OCI-LY7 (cell line): ENCODE data around the gene TSTD1. TPM values are rescaled to one million over a fixed set of nuclear protein-coding genes. Genes with fewer than 3 reads are reported as not detected.

ENCODE experiments used
- BruUV-seq: library from RNA; stranded (reverse); fragments of 400-500 nt; replicated peaks from 2 replicates; lab custom pipeline; 2021; lab: Mats Ljungman, UMichigan
- CTCF ChIA-PET: fragments of 300-600 bp; sonication (Branson Sonifier 250); formaldehyde crosslinking; loops from one replicate; lab custom pipeline; 2022; ENCODE audit warnings: antibody characterized with exemption; ENCODE audit not compliant: unreplicated experiment; lab: Charles Lee
- POLR2A ChIA-PET: fragments of 300-600 bp; sonication (Branson Sonifier 250); formaldehyde crosslinking; loops from one replicate; lab custom pipeline; 2022; ENCODE audit warnings: antibody characterized with exemption; lab: Charles Lee
- DNase-seq: peaks from one replicate; pipeline ENCODE4 v3.0.0-alpha.2; 2015; ENCODE audit warnings: low spot score
- H2AFZ ChIP-seq: fragments of 200-600 bp; sonication (generic), shearing (Covaris generic); 2 replicates; pipeline ENCODE4 v1.6.1; 2014; ENCODE audit warnings: mild to moderate bottlenecking, antibody characterized with exemption, low read length, moderate library complexity
- H3K27ac ChIP-seq: fragments of 200-600 bp; sonication (generic); 2 replicates; pipeline ENCODE4 v1.5.1; 2014; ENCODE audit warnings: mixed run types, low read depth, mild to moderate bottlenecking, moderate library complexity, low read length, inconsistent platforms; ENCODE audit not compliant: poor library complexity, severe bottlenecking
- H3K36me3 ChIP-seq: fragments of 200-600 bp; sonication (generic); 2 replicates; pipeline ENCODE4 v1.6.1; 2014; ENCODE audit warnings: mild to moderate bottlenecking, antibody characterized with exemption, low read length, moderate library complexity, mixed read lengths; ENCODE audit not compliant: insufficient read depth
- H3K4me1 ChIP-seq: fragments of 200-600 bp; sonication (generic); 2 replicates; pipeline ENCODE4 v1.5.1; 2014; ENCODE audit warnings: mild to moderate bottlenecking, low read length; ENCODE audit not compliant: insufficient read depth, poor library complexity, severe bottlenecking
- H3K4me2 ChIP-seq: fragments of 200-600 bp; sonication (generic); 2 replicates; pipeline ENCODE4 v1.6.1; 2014; ENCODE audit warnings: mild to moderate bottlenecking, low read length
- H3K4me3 ChIP-seq: fragments of 200-600 bp; sonication (generic); 2 replicates; pipeline ENCODE4 v1.5.1; 2014; ENCODE audit warnings: mild to moderate bottlenecking, low read depth, low read length; ENCODE audit not compliant: poor library complexity, severe bottlenecking
- H3K79me2 ChIP-seq: fragments of 200-600 bp; sonication (generic); 2 replicates; pipeline ENCODE4 v1.6.1; 2016; ENCODE audit warnings: low read depth, mild to moderate bottlenecking, low read length, moderate library complexity, mixed read lengths; ENCODE audit not compliant: insufficient read depth
- H3K9me2 ChIP-seq: fragments of 200-600 bp; sonication (generic); 2 replicates; pipeline ENCODE4 v1.6.1; 2016; ENCODE audit warnings: mild to moderate bottlenecking, low read length, mixed read lengths; ENCODE audit not compliant: insufficient read depth
- H3K9me3 ChIP-seq: fragments of 200-600 bp; sonication (generic); 2 replicates; pipeline ENCODE4 v1.6.1; 2014; ENCODE audit warnings: mild to moderate bottlenecking, mixed run types, low read length, mixed read lengths
- H4K20me1 ChIP-seq: fragments of 200-600 bp; sonication (generic); 2 replicates; pipeline ENCODE4 v1.6.1; 2014; ENCODE audit warnings: mild to moderate bottlenecking, antibody characterized with exemption, low read length, moderate library complexity, mixed read lengths; ENCODE audit not compliant: insufficient read depth
- CTCF ChIP-seq: fragments of 200-600 bp; sonication (generic); conservative IDR thresholded peaks from 2 replicates; pipeline ENCODE4 v1.5.1; 2014; ENCODE audit warnings: mild to moderate bottlenecking, antibody characterized with exemption, low read length, moderate library complexity, mixed read lengths
- EZH2phosphoT487 ChIP-seq: fragments of 200-600 bp; sonication (generic); IDR thresholded peaks from 2 replicates; pipeline ENCODE4 v1.6.1; 2018; ENCODE audit warnings: low read depth, borderline replicate concordance, mild to moderate bottlenecking, mixed run types, antibody characterized with exemption, low read length, moderate library complexity, mixed read lengths
- intact Hi-C: fragments of 100-400 bp; cut with micrococcal nuclease; formaldehyde crosslinking; loops from one replicate; pipeline ENCODE4 v1.10.0; 2022; ENCODE audit not compliant: unreplicated experiment
- total RNA-seq, 2 experiments: library from RNA; depleted of rRNA in 1 of 2; stranded (reverse); fragments of >200 nt in 1 of 2; shearing (Covaris generic) in 1 of 2; gene quantifications; 2 replicates each; pipeline ENCODE4 v1.2.3, GENCODE V29; 2014 to 2022

Gene TSTD1
- total RNA-seq, 2 experiments from 2014 or later: 73.4 to 164 TPM

GRCh38 chr1:161071886-161072371 is 33.2 kb upstream of the TSTD1 start:
- no TSS peak for BruUV-seq
- Histone ChIP-seq H3K79me2 (peaks cover 28% of the 10 kb centered on the region), H3K4me1 (peaks cover 26% of the 10 kb centered on the region), H3K4me3 (no peak overlapping the region), H3K9me3 (no peaks in the 10 kb centered on the region), H4K20me1 (peaks cover 6% of the 10 kb centered on the region; the same call in 1 of the 2 replicates), H3K4me2 (no peak overlapping the region), H3K36me3 (peaks cover 8% of the 10 kb centered on the region), H2AFZ (no peak overlapping the region), H3K9me2 (no peaks in the 10 kb centered on the region), H3K27ac (no peak overlapping the region)
- POLR2A ChIA-PET: interaction anchor here (0.6 to 1.2 kb wide), 3 partner anchors 13 to 1422 kb away, joined by 3 to 5 read pairs (median 4); no protein-coding TSS in a partner anchor
- CTCF ChIA-PET: interaction anchor here (0.8 to 1.1 kb wide), 2 partner anchors 65 to 74 kb away, joined by 3 read pairs; no protein-coding TSS in a partner anchor
- TF ChIP-seq CTCF (peak; percentile 76), EZH2phosphoT487 (no peak)
- DNase-seq: peak; percentile 70
- intact Hi-C loops: loop anchor here (1.0 kb wide), 1 partner anchor 25 kb away; no protein-coding TSS in a partner anchor

GRCh38 chr1:161070761-161071160 is 32.0 kb upstream of the TSTD1 start:
- peak overlapping the region; percentile 99; the same call in 1 of the 2 replicates for H3K4me2 ChIP-seq
- H3K9me3 ChIP-seq: no peaks in the 10 kb centered on the region
- BruUV-seq: no TSS peak
- H3K79me2 ChIP-seq: peaks cover 39% of the 10 kb centered on the region
- peaks cover 30% of the 10 kb centered on the region for H3K4me1 ChIP-seq
- H3K27ac ChIP-seq: no peak overlapping the region
- peaks cover 19% of the 10 kb centered on the region for H3K36me3 ChIP-seq
- TF ChIP-seq EZH2phosphoT487 (no peak), CTCF (no peak)
- intact Hi-C loops: no loop called here
- no peak overlapping the region for H2AFZ ChIP-seq
- no peak for DNase-seq
- ChIA-PET POLR2A (interaction anchor here (0.5 to 3.9 kb wide), 9 partner anchors 14 to 119 kb away, joined by 3 to 42 read pairs (median 6); partner anchors contain the start of genes TSTD1 and USF1), CTCF (interaction anchor here (0.5 to 1.1 kb wide), 2 partner anchors 27 to 73 kb away, joined by 3 read pairs; no protein-coding TSS in a partner anchor)
- peaks cover 6% of the 10 kb centered on the region; the same call in 1 of the 2 replicates for H4K20me1 ChIP-seq
- no peaks in the 10 kb centered on the region for H3K9me2 ChIP-seq
- no peak overlapping the region for H3K4me3 ChIP-seq
